IMR-90 (cell line): ENCODE data around the gene DDX41. TPM values are rescaled to one million over a fixed set of nuclear protein-coding genes. Genes with fewer than 3 reads are reported as not detected.
A peak's percentile ranks its signal among the peaks of the same experiment; 100 is the strongest.

ENCODE experiments used
- ATAC-seq: fragments of 200-7000 bp; cut with Tn5 transposase; 2 replicates; pipeline ENCODE4 v1.9.1; 2020; ENCODE audit warnings: low read depth, mild to moderate bottlenecking, moderate library complexity
- BruUV-seq: library from RNA; stranded (reverse); fragments of 400-500 nt; replicated peaks from 2 replicates; lab custom pipeline; 2021; lab: Mats Ljungman, UMichigan
- CTCF ChIA-PET: fragments of 300-600 bp; formaldehyde crosslinking; extraction: SDS; loops from one replicate; lab custom pipeline; 2021; ENCODE audit warnings: antibody characterized with exemption; lab: Yijun Ruan, JAX
- POLR2A ChIA-PET: fragments of 300-600 bp; sonication (Branson Sonifier 250); formaldehyde crosslinking; loops from one replicate; lab custom pipeline; 2022; ENCODE audit warnings: antibody characterized with exemption; ENCODE audit not compliant: unreplicated experiment; lab: Charles Lee
- DNase-seq: peaks from one replicate; pipeline ENCODE4 v3.0.0; 2013
- H2AFZ ChIP-seq: replicated peaks from 2 replicates; pipeline ENCODE3; 2013; ENCODE audit warnings: low read length, mild to moderate bottlenecking; ENCODE audit not compliant: poor library complexity
- H2AK5ac ChIP-seq: 2 replicates; pipeline ENCODE4 v1.6.1; 2013; ENCODE audit warnings: low read depth, low read length, inconsistent platforms
- H2AK9ac ChIP-seq: replicated peaks from 2 replicates; pipeline ENCODE3; 2013; ENCODE audit warnings: mild to moderate bottlenecking, low read depth, low read length, moderate library complexity; ENCODE audit not compliant: poor library complexity
- H2BK120ac ChIP-seq: 2 replicates; pipeline ENCODE4 v1.6.1; 2013; ENCODE audit warnings: low read depth, low read length, inconsistent platforms
- H2BK15ac ChIP-seq: 3 replicates; pipeline ENCODE4 v1.6.1; 2013; ENCODE audit warnings: low read depth, low read length, inconsistent platforms
- H2BK20ac ChIP-seq: 2 replicates; pipeline ENCODE4 v1.6.1; 2013; ENCODE audit warnings: low read depth, mild to moderate bottlenecking, inconsistent platforms, low read length, moderate library complexity
- H2BK5ac ChIP-seq: 2 replicates; pipeline ENCODE4 v1.6.1; 2013; ENCODE audit warnings: mild to moderate bottlenecking, low read depth, low read length, inconsistent platforms; ENCODE audit not compliant: poor library complexity, severe bottlenecking
- H3K14ac ChIP-seq: replicated peaks from 2 replicates; pipeline ENCODE4 v1.6.1; 2013; ENCODE audit warnings: low read depth, low read length, inconsistent platforms
- H3K18ac ChIP-seq: 2 replicates; pipeline ENCODE4 v1.6.1; 2013; ENCODE audit warnings: low read depth, low read length, control low read depth
- H3K23ac ChIP-seq: 2 replicates; pipeline ENCODE4 v1.6.1; 2013; ENCODE audit warnings: low read depth, low read length, inconsistent platforms
- H3K27ac ChIP-seq: 2 replicates; pipeline ENCODE4 v1.5.1; 2013; ENCODE audit warnings: mild to moderate bottlenecking, control low read depth, low read length; ENCODE audit not compliant: insufficient read depth
- H3K27me3 ChIP-seq: 2 replicates; pipeline ENCODE4 v1.6.1; 2013; ENCODE audit warnings: low read length; ENCODE audit not compliant: control insufficient read depth, insufficient read depth
- H3K36me3 ChIP-seq: 2 replicates; pipeline ENCODE4 v1.6.1; 2013; ENCODE audit warnings: low read length, mixed read lengths; ENCODE audit not compliant: control insufficient read depth, insufficient read depth
- H3K4ac ChIP-seq: 2 replicates; pipeline ENCODE4 v1.6.1; 2013; ENCODE audit warnings: low read depth, low read length, inconsistent platforms
- H3K4me1 ChIP-seq: 2 replicates; pipeline ENCODE4 v1.6.1; 2013; ENCODE audit warnings: low read length, mixed read lengths; ENCODE audit not compliant: control insufficient read depth, insufficient read depth
- H3K4me2 ChIP-seq: 2 replicates; pipeline ENCODE4 v1.6.1; 2013; ENCODE audit warnings: low read depth, mild to moderate bottlenecking, control low read depth, low read length, moderate library complexity
- H3K4me3 ChIP-seq: 2 replicates; pipeline ENCODE4 v1.5.1; 2013; ENCODE audit warnings: low read depth, mild to moderate bottlenecking, control low read depth, low read length, moderate library complexity; ENCODE audit not compliant: insufficient read depth
- H3K56ac ChIP-seq: 2 replicates; pipeline ENCODE4 v1.6.1; 2013; ENCODE audit warnings: low read length, inconsistent platforms; ENCODE audit not compliant: insufficient read depth; ENCODE audit errors: extremely low read depth
- H3K79me1 ChIP-seq, 2 experiments: 2 replicates each; pipeline ENCODE4 v1.6.1; 2013; ENCODE audit warnings: low read length in 2 of 2, inconsistent platforms in 1 of 2, low read depth in 1 of 2
- H3K9ac ChIP-seq: 2 replicates; pipeline ENCODE4 v1.6.1; 2013; ENCODE audit warnings: low read depth, low read length, control low read depth
- H3K9me1 ChIP-seq: 2 replicates; pipeline ENCODE4 v1.6.1; 2013; ENCODE audit warnings: low read length, inconsistent platforms; ENCODE audit not compliant: insufficient read depth
- H3K9me3 ChIP-seq: 2 replicates; pipeline ENCODE4 v1.6.1; 2013; ENCODE audit warnings: low read length; ENCODE audit not compliant: control insufficient read depth, insufficient read depth
- H4K20me1 ChIP-seq: 2 replicates; pipeline ENCODE4 v1.6.1; 2013; ENCODE audit warnings: low read length, inconsistent platforms; ENCODE audit not compliant: insufficient read depth
- H4K5ac ChIP-seq: 2 replicates; pipeline ENCODE4 v1.6.1; 2013; ENCODE audit warnings: mild to moderate bottlenecking, low read depth, low read length, control low read depth
- H4K8ac ChIP-seq, 2 experiments: 2 replicates each; pipeline ENCODE4 v1.6.1; 2013; ENCODE audit warnings: low read depth in 2 of 2, low read length in 2 of 2, control low read depth in 1 of 2, inconsistent platforms in 1 of 2
- H4K91ac ChIP-seq: 2 replicates; pipeline ENCODE4 v1.6.1; 2013; ENCODE audit warnings: low read depth, low read length, inconsistent platforms; ENCODE audit not compliant: insufficient read depth
- BHLHE40 ChIP-seq: fragments of 150-350 bp; IDR thresholded peaks from 2 replicates; pipeline ENCODE4 v1.6.1; 2016; ENCODE audit warnings: mild to moderate bottlenecking, low read depth, low read length
- CEBPB ChIP-seq: IDR thresholded peaks from 2 replicates; pipeline ENCODE4 v1.6.1; 2012; ENCODE audit warnings: low read depth, low read length, improper control_type of control experiment
- CHD1 ChIP-seq: IDR thresholded peaks from 2 replicates; pipeline ENCODE4 v1.6.1; 2012; ENCODE audit warnings: low read depth, low read length, improper control_type of control experiment
- FOS ChIP-seq: fragments of 150-350 bp; IDR thresholded peaks from 2 replicates; pipeline ENCODE4 v1.6.1; 2016; ENCODE audit warnings: low read depth, low read length
- MAFK ChIP-seq: IDR thresholded peaks from 2 replicates; pipeline ENCODE4 v1.6.1; 2012; ENCODE audit warnings: low read depth, low read length, improper control_type of control experiment
- MAZ ChIP-seq: IDR thresholded peaks from 2 replicates; pipeline ENCODE4 v1.6.1; 2012; ENCODE audit warnings: low read depth, mild to moderate bottlenecking, low read length, improper control_type of control experiment, moderate library complexity, borderline replicate concordance
- MXI1 ChIP-seq: IDR thresholded peaks from 2 replicates; pipeline ENCODE4 v1.6.1; 2012; ENCODE audit warnings: low read depth, mild to moderate bottlenecking, low read length, moderate library complexity, borderline replicate concordance
- NFE2L2 ChIP-seq: fragments of 150-350 bp; IDR thresholded peaks from 2 replicates; pipeline ENCODE4 v1.6.1; 2016; ENCODE audit warnings: low read depth, mild to moderate bottlenecking, low read length
- POLR2A ChIP-seq: IDR thresholded peaks from 2 replicates; pipeline ENCODE4 v1.6.1; 2012; ENCODE audit warnings: mild to moderate bottlenecking, low read depth, low read length
- RAD21 ChIP-seq: IDR thresholded peaks from 2 replicates; pipeline ENCODE4 v1.6.1; 2012; ENCODE audit warnings: low read length, improper control_type of control experiment
- RCOR1 ChIP-seq: IDR thresholded peaks from 2 replicates; pipeline ENCODE4 v1.6.1; 2012; ENCODE audit warnings: mild to moderate bottlenecking, low read length, improper control_type of control experiment; ENCODE audit not compliant: insufficient replicate concordance
- SMC3 ChIP-seq: fragments of 150-350 bp; IDR thresholded peaks from 2 replicates; pipeline ENCODE4 v1.6.1; 2016; ENCODE audit warnings: low read depth, mild to moderate bottlenecking, antibody characterized with exemption, low read length, moderate library complexity
- WGBS, 2 experiments: methylation state at CpG; one replicate each; pipeline versions ENCODE4 v1.1.5 to v1.1.7; 2013; ENCODE audit warnings: missing lambda C conversion rate in 2 of 2; ENCODE audit not compliant: insufficient read length in 1 of 2; ENCODE audit errors: extremely low coverage in 2 of 2; 5-methylcytosine and 5-hydroxymethylcytosine counted together
- dilution Hi-C: fragments of 300-500 bp; cut with HindIII; formaldehyde crosslinking; loops from one replicate; pipeline ENCODE4 v1.14.3; 2018; ENCODE audit warnings: low sequenced_read_pairs; ENCODE audit not compliant: unreplicated experiment
- in situ Hi-C: fragments of 300-500 bp; cut with MboI; formaldehyde crosslinking; loops from 3 replicates; pipeline ENCODE4 v1.14.3; 2019; ENCODE audit warnings: low sequenced_read_pairs, inconsistent platforms, mixed read lengths
- intact Hi-C: fragments of 100-400 bp; cut with micrococcal nuclease; formaldehyde crosslinking; loops from 2 replicates; pipeline ENCODE4 v1.10.0; 2022
- polyA plus RNA-seq, 3 experiments: library from polyadenylated mRNA; depleted of rRNA; stranded (reverse); fragments of >200 nt; gene quantifications; 2 replicates each; pipeline ENCODE4 v1.2.3, GENCODE V29; 2012; ENCODE audit warnings: low replicate concordance in 1 of 3
- total RNA-seq: library from RNA; depleted of rRNA; stranded (reverse); fragments of >200 nt; gene quantifications from 2 replicates; pipeline ENCODE4 v1.2.3, GENCODE V29; 2012
- TF ChIP-seq, protein P1 (sequence below): fragments of 150-350 bp; IDR thresholded peaks from 2 replicates; pipeline ENCODE4 v1.6.1; 2016; ENCODE audit warnings: low read depth, mild to moderate bottlenecking, low read length, moderate library complexity, borderline replicate concordance
- TF ChIP-seq, protein P2 (sequence below): conservative IDR thresholded peaks from 2 replicates; pipeline ENCODE4 v1.5.1; 2012; ENCODE audit warnings: mild to moderate bottlenecking, low read depth, low read length, improper control_type of control experiment
- TF ChIP-seq, protein P3 (sequence below): fragments of 150-350 bp; IDR thresholded peaks from 2 replicates; pipeline ENCODE4 v1.6.1; 2017; ENCODE audit warnings: mild to moderate bottlenecking, antibody characterized with exemption, low read length, low read depth

DDX41 gene
- total and polyA plus RNA-seq, 2 of the 4 experiments (the other 2 are of a cell fraction) = 130 to 170 TPM

DNA sequence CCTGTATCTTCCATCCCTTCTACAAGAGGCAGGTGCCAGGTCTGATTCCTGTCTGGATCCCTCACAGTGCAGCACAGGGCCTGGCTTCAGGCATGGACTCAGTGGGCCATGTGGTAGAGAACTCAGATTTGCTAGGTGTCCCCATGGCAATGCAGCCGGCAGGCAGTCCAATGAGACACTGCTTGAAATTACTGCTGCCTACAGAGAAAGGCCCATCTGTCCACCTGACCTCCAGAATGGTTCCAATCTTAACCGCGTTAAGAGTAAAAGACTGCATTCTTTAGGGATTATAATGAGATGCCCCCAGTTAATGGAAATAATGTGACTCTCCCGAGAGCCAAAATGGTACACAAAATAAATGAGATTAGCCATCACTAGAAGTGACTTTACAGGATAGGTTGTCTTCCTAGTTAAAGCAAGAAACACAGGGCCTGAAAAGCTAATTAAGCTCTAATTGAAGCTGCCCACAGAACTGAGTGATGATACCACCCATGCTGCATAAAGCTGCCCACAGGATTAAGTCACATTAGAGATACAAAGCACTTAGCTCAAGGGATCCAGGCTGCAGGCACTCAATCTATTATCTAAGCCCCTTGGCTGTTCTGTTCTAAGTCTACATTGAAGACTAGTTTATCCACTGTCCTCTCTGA lies 26.2 kb upstream of the DDX41 start:
- dilution Hi-C loops = no loop called here
- peak overlapping the region; percentile 19; the same call in 1 of the 2 replicates for H3K23ac ChIP-seq
- no peak overlapping the region for H2BK15ac ChIP-seq
- H2AFZ ChIP-seq = no peak overlapping the region
- H2BK20ac ChIP-seq = no peak overlapping the region
- DNase-seq (no peak), ATAC-seq (no peak)
- no peak overlapping the region for H2AK9ac ChIP-seq
- H3K9ac ChIP-seq = no peak overlapping the region
- no peak overlapping the region; the same call in 1 of the 2 replicates for H3K18ac ChIP-seq
- BruUV-seq = no TSS peak
- H3K4ac ChIP-seq = no peak overlapping the region
- no peak overlapping the region for H2BK120ac ChIP-seq
- peak overlapping the region in 1 of 2 experiments; percentile 25; a peak in 1 of 4 replicates for H4K8ac ChIP-seq
- no peak overlapping the region for H4K5ac ChIP-seq
- CTCF ChIA-PET = no interaction called here
- peaks cover 29% of the 10 kb centered on the region for H3K4me1 ChIP-seq
- no peak overlapping the region for H3K4me2 ChIP-seq
- H4K20me1 ChIP-seq = peaks cover 44% of the 10 kb centered on the region
- in situ Hi-C loops = no loop called here
- WGBS, 2 experiments = 86% methylated on average over 1 of the region's 4 CpGs; no CpG with 5 or more reads in 1 of the 2 experiments
- no peak overlapping the region for H3K56ac ChIP-seq
- H2AK5ac ChIP-seq = peak overlapping the region; percentile 46; the same call in 1 of the 2 replicates
- H2BK5ac ChIP-seq = peak overlapping the region; percentile 15
- H3K36me3 ChIP-seq = peaks cover 9% of the 10 kb centered on the region
- no peak overlapping the region; the same call in 1 of the 2 replicates for H3K14ac ChIP-seq
- H3K27ac ChIP-seq = no peak overlapping the region
- intact Hi-C loops = no loop called here
- no peaks in the 10 kb centered on the region for H3K9me3 ChIP-seq
- H3K27me3 ChIP-seq = no peaks in the 10 kb centered on the region
- POLR2A ChIA-PET = interaction anchor here (0.6 kb wide), 1 partner anchor 158 kb away, joined by 5 read pairs; no protein-coding TSS in a partner anchor
- peaks cover 41 to 73% of the 10 kb centered on the region in 2 experiments for H3K79me1 ChIP-seq
- H3K4me3 ChIP-seq = no peak overlapping the region
- peaks cover 30% of the 10 kb centered on the region for H3K9me1 ChIP-seq
- no peak overlapping the region for H4K91ac ChIP-seq
- TF ChIP-seq CHD1 (no peak), MXI1 (no peak), BHLHE40 (no peak), POLR2A (no peak), MAZ (no peak), RAD21 (no peak), NFE2L2 (no peak), MAFK (no peak), CEBPB (no peak), RCOR1 (no peak), SMC3 (no peak), FOS (no peak)
- TF ChIP-seq, protein P1, sequence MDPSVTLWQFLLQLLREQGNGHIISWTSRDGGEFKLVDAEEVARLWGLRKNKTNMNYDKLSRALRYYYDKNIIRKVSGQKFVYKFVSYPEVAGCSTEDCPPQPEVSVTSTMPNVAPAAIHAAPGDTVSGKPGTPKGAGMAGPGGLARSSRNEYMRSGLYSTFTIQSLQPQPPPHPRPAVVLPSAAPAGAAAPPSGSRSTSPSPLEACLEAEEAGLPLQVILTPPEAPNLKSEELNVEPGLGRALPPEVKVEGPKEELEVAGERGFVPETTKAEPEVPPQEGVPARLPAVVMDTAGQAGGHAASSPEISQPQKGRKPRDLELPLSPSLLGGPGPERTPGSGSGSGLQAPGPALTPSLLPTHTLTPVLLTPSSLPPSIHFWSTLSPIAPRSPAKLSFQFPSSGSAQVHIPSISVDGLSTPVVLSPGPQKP = no peak
- TF ChIP-seq, protein P2, sequence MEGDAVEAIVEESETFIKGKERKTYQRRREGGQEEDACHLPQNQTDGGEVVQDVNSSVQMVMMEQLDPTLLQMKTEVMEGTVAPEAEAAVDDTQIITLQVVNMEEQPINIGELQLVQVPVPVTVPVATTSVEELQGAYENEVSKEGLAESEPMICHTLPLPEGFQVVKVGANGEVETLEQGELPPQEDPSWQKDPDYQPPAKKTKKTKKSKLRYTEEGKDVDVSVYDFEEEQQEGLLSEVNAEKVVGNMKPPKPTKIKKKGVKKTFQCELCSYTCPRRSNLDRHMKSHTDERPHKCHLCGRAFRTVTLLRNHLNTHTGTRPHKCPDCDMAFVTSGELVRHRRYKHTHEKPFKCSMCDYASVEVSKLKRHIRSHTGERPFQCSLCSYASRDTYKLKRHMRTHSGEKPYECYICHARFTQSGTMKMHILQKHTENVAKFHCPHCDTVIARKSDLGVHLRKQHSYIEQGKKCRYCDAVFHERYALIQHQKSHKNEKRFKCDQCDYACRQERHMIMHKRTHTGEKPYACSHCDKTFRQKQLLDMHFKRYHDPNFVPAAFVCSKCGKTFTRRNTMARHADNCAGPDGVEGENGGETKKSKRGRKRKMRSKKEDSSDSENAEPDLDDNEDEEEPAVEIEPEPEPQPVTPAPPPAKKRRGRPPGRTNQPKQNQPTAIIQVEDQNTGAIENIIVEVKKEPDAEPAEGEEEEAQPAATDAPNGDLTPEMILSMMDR = no peak
- TF ChIP-seq, protein P3, sequence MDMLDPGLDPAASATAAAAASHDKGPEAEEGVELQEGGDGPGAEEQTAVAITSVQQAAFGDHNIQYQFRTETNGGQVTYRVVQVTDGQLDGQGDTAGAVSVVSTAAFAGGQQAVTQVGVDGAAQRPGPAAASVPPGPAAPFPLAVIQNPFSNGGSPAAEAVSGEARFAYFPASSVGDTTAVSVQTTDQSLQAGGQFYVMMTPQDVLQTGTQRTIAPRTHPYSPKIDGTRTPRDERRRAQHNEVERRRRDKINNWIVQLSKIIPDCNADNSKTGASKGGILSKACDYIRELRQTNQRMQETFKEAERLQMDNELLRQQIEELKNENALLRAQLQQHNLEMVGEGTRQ = no peak
